Smooth muscle cell (in vitro differentiated cells): ENCODE measurements around the gene HYAL1. TPM values are rescaled to one million over a fixed set of nuclear protein-coding genes. Genes with fewer than 3 reads are reported as not detected.

Experiments
- DNase-seq: peaks from one replicate; lab custom pipeline; 2025; ENCODE audit not compliant: unreplicated experiment; lab: John Stamatoyannopoulos, UW
- H2AFZ ChIP-seq: fragments of 200-600 bp; sonication (generic); 2 replicates; pipeline ENCODE4 v1.6.0; 2016; ENCODE audit warnings: antibody characterized with exemption, low read depth, mild to moderate bottlenecking
- H3F3A ChIP-seq: fragments of 200-600 bp; sonication (generic); 2 replicates; pipeline ENCODE4 v1.6.0; 2017; ENCODE audit warnings: antibody characterized with exemption, low read depth
- H3K27ac ChIP-seq: fragments of 200-600 bp; sonication (generic); 2 replicates; pipeline ENCODE4 v1.5.1; 2016; ENCODE audit warnings: low read depth, mild to moderate bottlenecking
- H3K27me3 ChIP-seq: fragments of 200-600 bp; sonication (generic); 2 replicates; pipeline ENCODE4 v1.6.1; 2016; ENCODE audit warnings: low read depth, mild to moderate bottlenecking
- H3K36me3 ChIP-seq: fragments of 200-600 bp; sonication (generic); 2 replicates; pipeline ENCODE4 v1.5.1; 2016; ENCODE audit warnings: low read depth
- H3K4me1 ChIP-seq: fragments of 200-600 bp; sonication (generic); 2 replicates; pipeline ENCODE4 v1.5.1; 2016; ENCODE audit warnings: low read depth
- H3K4me2 ChIP-seq: fragments of 200-600 bp; sonication (generic); 2 replicates; pipeline ENCODE4 v1.6.0; 2016; ENCODE audit warnings: mild to moderate bottlenecking
- H3K4me3 ChIP-seq: fragments of 200-600 bp; sonication (generic); 2 replicates; pipeline ENCODE4 v1.5.1; 2016; ENCODE audit warnings: mild to moderate bottlenecking
- H3K79me2 ChIP-seq: fragments of 200-600 bp; sonication (generic); 2 replicates; pipeline ENCODE4 v1.6.0; 2016; ENCODE audit warnings: low read depth, mild to moderate bottlenecking
- H3K9ac ChIP-seq: fragments of 200-600 bp; sonication (generic); 2 replicates; pipeline ENCODE4 v1.6.0; 2016; ENCODE audit warnings: low read depth
- H3K9me3 ChIP-seq: fragments of 200-600 bp; sonication (generic); replicated peaks from 2 replicates; pipeline ENCODE4 v1.5.1; 2016; ENCODE audit warnings: low read depth
- H4K20me1 ChIP-seq: fragments of 200-600 bp; sonication (generic); 2 replicates; pipeline ENCODE4 v1.6.0; 2016; ENCODE audit warnings: low read depth
- CTCF ChIP-seq: fragments of 200-600 bp; sonication (generic); IDR thresholded peaks from 2 replicates; pipeline ENCODE4 v1.5.1; 2017; ENCODE audit warnings: borderline replicate concordance, mild to moderate bottlenecking, antibody characterized with exemption; ENCODE audit not compliant: insufficient read depth, poor library complexity, severe bottlenecking
- WGBS: methylation state at CpG from one replicate; pipeline ENCODE4 v1.1.7; 2016; ENCODE audit warnings: low lambda C conversion rate; 5-methylcytosine and 5-hydroxymethylcytosine counted together
- polyA plus RNA-seq: library from polyadenylated mRNA; unstranded; fragments of >200 nt; fragmentation: Nextera tagmentation; extraction: Ambion mirVana; gene quantifications from 2 replicates; pipeline ENCODE4 v1.2.1, GENCODE V29; 2016
- total RNA-seq: library from RNA; depleted of rRNA; stranded (reverse); fragments of >200 nt; gene quantifications from 2 replicates; pipeline ENCODE4 v1.2.3, GENCODE V29; 2014

Gene HYAL1
- total and polyA plus RNA-seq, 2 experiments from 2014 or later = 1.0 TPM; not detected in 1

DNA sequence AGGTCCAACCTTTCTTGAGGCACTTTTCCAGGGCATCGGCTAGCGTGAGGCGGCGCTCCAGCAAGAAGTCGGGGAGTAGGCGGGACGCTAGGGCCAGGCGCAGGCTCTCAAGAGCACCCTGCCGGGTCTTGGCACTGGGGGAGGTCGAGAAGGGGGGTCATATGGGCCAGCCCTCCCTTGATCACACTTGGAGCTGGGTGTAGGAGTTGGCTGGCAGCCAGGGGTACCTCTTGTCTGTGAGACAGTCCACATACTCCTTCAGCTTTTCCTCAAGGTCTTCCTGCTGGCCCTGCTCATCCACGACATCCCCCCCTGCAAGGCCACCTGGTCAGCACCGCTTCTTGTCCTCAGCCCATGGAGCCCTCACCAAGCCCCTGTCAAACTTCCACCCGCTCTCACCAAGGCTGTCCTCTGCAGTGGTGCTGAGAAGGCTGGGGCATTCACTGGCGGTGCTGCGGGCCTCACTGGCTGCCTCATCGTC, 13.2 kb downstream of the HYAL1 start:
- no peak overlapping the region for H3K4me2 ChIP-seq
- H3K9ac ChIP-seq = no peak overlapping the region
- H3K4me3 ChIP-seq = no peak overlapping the region

DNA sequence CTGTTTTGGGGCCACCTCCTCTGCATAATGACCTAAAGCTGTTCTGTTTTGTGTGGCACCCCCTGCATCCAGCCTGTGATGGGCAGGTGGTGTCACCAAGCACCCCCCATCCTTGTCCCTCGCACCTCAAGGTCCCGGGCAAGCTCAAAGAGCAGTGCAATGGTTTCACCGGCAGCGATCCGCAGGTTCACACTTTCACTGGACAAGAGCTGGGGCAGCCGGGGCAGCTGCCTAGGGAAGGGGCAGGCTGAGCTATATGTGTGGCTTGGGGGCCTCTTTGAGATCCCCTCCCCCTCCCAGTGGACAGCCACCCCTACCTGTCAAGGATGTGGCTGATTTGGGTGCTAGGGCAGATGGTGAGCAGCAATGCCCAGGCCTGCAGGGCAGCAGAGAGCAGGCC, 14.2 kb downstream of the HYAL1 start:
- Histone ChIP-seq H4K20me1 (no peaks in the 10 kb centered on the region), H3K4me3 (no peak overlapping the region), H3K9ac (no peak overlapping the region), H2AFZ (no peak overlapping the region), H3K4me2 (no peak overlapping the region), H3K27me3 (no peaks in the 10 kb centered on the region), H3K36me3 (no peaks in the 10 kb centered on the region), H3K27ac (no peak overlapping the region), H3F3A (no peaks in the 10 kb centered on the region), H3K4me1 (peaks cover 10% of the 10 kb centered on the region), H3K79me2 (peaks cover 11% of the 10 kb centered on the region), H3K9me3 (no peaks in the 10 kb centered on the region)
- no peak for TF ChIP-seq CTCF
- no peak for DNase-seq
- WGBS = 99% methylated on average over 6 of the region's 6 CpGs

More for the DNA sequence above, 13.2 kb downstream of the HYAL1 start:
- no peak for DNase-seq
- H2AFZ ChIP-seq = no peak overlapping the region
- H3K9me3 ChIP-seq = no peaks in the 10 kb centered on the region
- TF ChIP-seq CTCF = no peak
- H3K79me2 ChIP-seq = peaks cover 11% of the 10 kb centered on the region
- H3K36me3 ChIP-seq = no peaks in the 10 kb centered on the region
- WGBS = 96% methylated on average over 16 of the region's 16 CpGs
- no peaks in the 10 kb centered on the region for H3K27me3 ChIP-seq
- H3F3A ChIP-seq = no peaks in the 10 kb centered on the region
- peaks cover 10% of the 10 kb centered on the region for H3K4me1 ChIP-seq
- no peaks in the 10 kb centered on the region for H4K20me1 ChIP-seq
- H3K27ac ChIP-seq = no peak overlapping the region

DNA sequence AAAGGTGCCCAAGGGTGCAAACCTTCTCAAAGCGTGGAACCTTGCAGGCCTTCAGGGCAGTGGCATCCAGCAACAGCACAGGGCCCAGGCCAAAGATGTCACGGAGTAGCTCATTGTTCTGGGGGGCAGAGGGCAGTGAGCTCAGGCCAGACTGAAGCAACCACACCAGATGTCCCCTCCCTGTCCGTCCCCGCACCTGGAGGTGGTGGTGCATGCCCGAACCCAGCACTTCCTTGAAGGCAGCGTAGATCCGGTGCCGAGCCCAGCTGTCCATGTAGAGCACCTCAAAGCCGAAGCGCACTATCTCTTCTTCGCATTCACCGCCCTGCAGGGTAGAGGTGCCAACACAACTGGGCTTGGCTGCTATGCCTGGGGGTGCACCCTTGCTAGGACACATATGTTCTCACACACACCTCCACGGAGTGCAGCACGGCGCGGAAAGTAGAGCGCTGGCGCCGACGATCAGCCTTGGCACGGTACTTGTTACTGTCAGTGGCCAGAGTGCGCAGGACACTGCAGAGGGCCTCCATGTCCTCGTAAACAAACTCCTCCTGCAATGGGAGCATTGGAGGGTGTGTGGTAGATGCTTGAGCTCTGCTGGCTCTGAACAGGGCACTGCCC, 14.9 kb downstream of the HYAL1 start:
- Histone ChIP-seq H3K4me1 (peaks cover 10% of the 10 kb centered on the region), H3F3A (no peaks in the 10 kb centered on the region), H3K9ac (no peak overlapping the region), H3K27me3 (no peaks in the 10 kb centered on the region), H3K4me2 (no peak overlapping the region), H3K79me2 (peaks cover 11% of the 10 kb centered on the region), H2AFZ (no peak overlapping the region), H3K9me3 (no peaks in the 10 kb centered on the region), H3K27ac (no peak overlapping the region), H3K4me3 (no peak overlapping the region), H3K36me3 (no peaks in the 10 kb centered on the region), H4K20me1 (no peaks in the 10 kb centered on the region)
- no peak for TF ChIP-seq CTCF
- no peak for DNase-seq
- WGBS = over 99% methylated on average over 23 of the region's 23 CpGs

DNA sequence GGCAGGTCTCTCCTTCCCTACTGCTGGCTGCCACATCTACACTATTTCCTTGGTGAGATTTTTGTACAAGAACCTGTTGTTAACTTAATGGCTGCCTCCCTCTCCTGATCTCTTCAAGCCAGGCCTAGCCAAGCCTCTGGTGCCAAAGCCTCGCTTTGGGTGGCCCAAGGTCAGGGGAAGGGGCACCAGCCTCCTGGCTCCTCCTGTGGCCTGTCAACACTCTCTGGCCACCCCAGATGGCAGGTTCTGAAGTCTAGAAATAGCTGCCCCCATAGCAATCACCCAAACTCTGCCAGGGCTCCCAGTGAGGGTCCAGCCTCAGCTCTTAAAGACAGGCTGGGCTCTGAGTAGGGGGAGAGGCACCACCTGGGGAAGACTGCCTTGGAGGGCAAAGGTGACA, 16.1 kb downstream of the HYAL1 start:
- 100% methylated on average over 1 of the region's 1 CpG for WGBS
- H4K20me1 ChIP-seq = no peaks in the 10 kb centered on the region
- H3K36me3 ChIP-seq = no peaks in the 10 kb centered on the region
- H3K79me2 ChIP-seq = peaks cover 11% of the 10 kb centered on the region
- H2AFZ ChIP-seq = no peak overlapping the region
- no peak overlapping the region for H3K27ac ChIP-seq
- no peaks in the 10 kb centered on the region for H3K27me3 ChIP-seq
- no peaks in the 10 kb centered on the region for H3K9me3 ChIP-seq
- no peak for DNase-seq
- no peak overlapping the region for H3K4me2 ChIP-seq
- no peak for TF ChIP-seq CTCF
- peaks cover 6% of the 10 kb centered on the region for H3K4me1 ChIP-seq
- no peaks in the 10 kb centered on the region for H3F3A ChIP-seq
- no peak overlapping the region for H3K4me3 ChIP-seq
- H3K9ac ChIP-seq = no peak overlapping the region
